Measurements from ENCODE around the gene DCP1A.
"Not testable (repeated sequence)": the region's sequence is repeated elsewhere in the genome, so short reads cannot be mapped to it uniquely, and the experiment has no call there.

Gene DCP1A

GRCh38 chr3:53256704-53257055, 90.7 kb downstream of the DCP1A start:
- no peaks in the 10 kb centered on the region for H3K9me3 ChIP-seq (ENCODE audit: control insufficient read depth, low read length)
- peaks cover 15% of the 10 kb centered on the region for H3K36me3 ChIP-seq (ENCODE audit: control insufficient read depth, insufficient read depth, low read length)
- H3K4me1 ChIP-seq (ENCODE audit: control insufficient read depth, insufficient read depth, low read length, poor library complexity, severe bottlenecking): peaks cover 22% of the 10 kb centered on the region
- no peak overlapping the region for H3K4me3 ChIP-seq (ENCODE audit: extremely low read depth, insufficient read depth, low read length, poor library complexity, severe bottlenecking)
- 100% methylated on average over 1 to 2 of the region's 5 CpGs for WGBS, 2 experiments (ENCODE audit: insufficient coverage in 2 of 2)
- H3K27ac ChIP-seq (ENCODE audit: low read depth, low read length, severe bottlenecking): no peak overlapping the region

GRCh38 chr3:53255775-53256703, 91.3 kb downstream of the DCP1A start, which contains the start of gene TKT:
Gene TKT, minus strand, starts transcription at chr3:53256022. Its CDS starts 80 bp downstream, at chr3:53255942.
- Histone ChIP-seq H3K9me3 (ENCODE audit: control insufficient read depth, low read length) (no peaks in the 10 kb centered on the region), H3K4me1 (ENCODE audit: control insufficient read depth, insufficient read depth, low read length, poor library complexity, severe bottlenecking) (peaks cover 26% of the 10 kb centered on the region), H3K4me3 (ENCODE audit: extremely low read depth, insufficient read depth, low read length, poor library complexity, severe bottlenecking) (peak within 1 kb of the TSS; percentile 98), H3K36me3 (ENCODE audit: control insufficient read depth, insufficient read depth, low read length) (peaks cover 22% of the 10 kb centered on the region), H3K27ac (ENCODE audit: low read depth, low read length, severe bottlenecking) (peak within 1 kb of the TSS; percentile 80)
- 11 to 16% methylated on average over 29 to 33 of the region's 66 CpGs for WGBS, 2 experiments (ENCODE audit: insufficient coverage in 2 of 2)

- peaks cover 30% of the 10 kb centered on the region for H3K4me1 ChIP-seq (ENCODE audit: control insufficient read depth, insufficient read depth, low read length, poor library complexity, severe bottlenecking)
- 0 to 1% methylated on average over 15 to 41 of the region's 44 CpGs for WGBS, 2 experiments (ENCODE audit: insufficient coverage in 2 of 2)
Measured at GRCh38 chr3:53255423-53255774, 91.9 kb downstream of the DCP1A start.

GRCh38 chr3:53254509-53255422, 92.6 kb downstream of the DCP1A start:
- Histone ChIP-seq H3K9me3 (ENCODE audit: control insufficient read depth, low read length) (no peaks in the 10 kb centered on the region), H3K36me3 (ENCODE audit: control insufficient read depth, insufficient read depth, low read length) (peaks cover 29% of the 10 kb centered on the region), H3K4me1 (ENCODE audit: control insufficient read depth, insufficient read depth, low read length, poor library complexity, severe bottlenecking) (peaks cover 36% of the 10 kb centered on the region), H3K27ac (ENCODE audit: low read depth, low read length, severe bottlenecking) (peak overlapping the region; percentile 80), H3K4me3 (ENCODE audit: extremely low read depth, insufficient read depth, low read length, poor library complexity, severe bottlenecking) (peak overlapping the region; percentile 98)
- 0 to 6% methylated on average over 20 to 23 of the region's 32 CpGs for WGBS, 2 experiments (ENCODE audit: insufficient coverage in 2 of 2)

More at GRCh38 chr3:53255423-53255774, 91.9 kb downstream of the DCP1A start:
- H3K9me3 ChIP-seq (ENCODE audit: control insufficient read depth, low read length): no peaks in the 10 kb centered on the region
- H3K27ac ChIP-seq (ENCODE audit: low read depth, low read length, severe bottlenecking): peak overlapping the region; percentile 80
- H3K4me3 ChIP-seq (ENCODE audit: extremely low read depth, insufficient read depth, low read length, poor library complexity, severe bottlenecking): peak overlapping the region; percentile 98
- peaks cover 23% of the 10 kb centered on the region for H3K36me3 ChIP-seq (ENCODE audit: control insufficient read depth, insufficient read depth, low read length)

GRCh38 chr3:53253707-53254508, 93.4 kb downstream of the DCP1A start:
- no peaks in the 10 kb centered on the region for H3K9me3 ChIP-seq (ENCODE audit: control insufficient read depth, low read length)
- peak overlapping the region; percentile 98 for H3K4me3 ChIP-seq (ENCODE audit: extremely low read depth, insufficient read depth, low read length, poor library complexity, severe bottlenecking)
- WGBS, 2 experiments (ENCODE audit: insufficient coverage in 2 of 2): 45 to 65% methylated on average over 5 of the region's 7 CpGs
- peaks cover 36% of the 10 kb centered on the region for H3K4me1 ChIP-seq (ENCODE audit: control insufficient read depth, insufficient read depth, low read length, poor library complexity, severe bottlenecking)
- H3K27ac ChIP-seq (ENCODE audit: low read depth, low read length, severe bottlenecking): no peak overlapping the region
- H3K36me3 ChIP-seq (ENCODE audit: control insufficient read depth, insufficient read depth, low read length): peaks cover 34% of the 10 kb centered on the region

- peaks cover 36% of the 10 kb centered on the region for H3K4me1 ChIP-seq (ENCODE audit: control insufficient read depth, insufficient read depth, low read length, poor library complexity, severe bottlenecking)
- H3K9me3 ChIP-seq (ENCODE audit: control insufficient read depth, low read length); H3K27ac ChIP-seq (ENCODE audit: low read depth, low read length, severe bottlenecking): not testable (repeated sequence)
- H3K4me3 ChIP-seq (ENCODE audit: extremely low read depth, insufficient read depth, low read length, poor library complexity, severe bottlenecking): peak overlapping the region; percentile 18
- WGBS, 2 experiments (ENCODE audit: insufficient coverage in 2 of 2): 82 to 92% methylated on average over 5 of the region's 8 CpGs
- peaks cover 42% of the 10 kb centered on the region for H3K36me3 ChIP-seq (ENCODE audit: control insufficient read depth, insufficient read depth, low read length)
Measured at GRCh38 chr3:53252947-53253322, 94.4 kb downstream of the DCP1A start.

- no peak overlapping the region for H3K27ac ChIP-seq (ENCODE audit: low read depth, low read length, severe bottlenecking)
- peaks cover 36% of the 10 kb centered on the region for H3K4me1 ChIP-seq (ENCODE audit: control insufficient read depth, insufficient read depth, low read length, poor library complexity, severe bottlenecking)
Measured at GRCh38 chr3:53252096-53252946, 95.0 kb downstream of the DCP1A start.

GRCh38 chr3:53250881-53251605, 96.3 kb downstream of the DCP1A start:
- Histone ChIP-seq H3K27ac (ENCODE audit: low read depth, low read length, severe bottlenecking) (no peak overlapping the region), H3K36me3 (ENCODE audit: control insufficient read depth, insufficient read depth, low read length) (peaks cover 59% of the 10 kb centered on the region), H3K9me3 (ENCODE audit: control insufficient read depth, low read length) (no peaks in the 10 kb centered on the region), H3K4me1 (ENCODE audit: control insufficient read depth, insufficient read depth, low read length, poor library complexity, severe bottlenecking) (peaks cover 36% of the 10 kb centered on the region), H3K4me3 (ENCODE audit: extremely low read depth, insufficient read depth, low read length, poor library complexity, severe bottlenecking) (no peak overlapping the region)
- 85 to 95% methylated on average over 4 of the region's 4 CpGs for WGBS, 2 experiments (ENCODE audit: insufficient coverage in 2 of 2)

More at GRCh38 chr3:53252096-53252946, 95.0 kb downstream of the DCP1A start:
- Histone ChIP-seq H3K9me3 (ENCODE audit: control insufficient read depth, low read length) (no peaks in the 10 kb centered on the region), H3K4me3 (ENCODE audit: extremely low read depth, insufficient read depth, low read length, poor library complexity, severe bottlenecking) (no peak overlapping the region), H3K36me3 (ENCODE audit: control insufficient read depth, insufficient read depth, low read length) (peaks cover 49% of the 10 kb centered on the region)
- 50 to 67% methylated on average over 5 to 9 of the region's 10 CpGs for WGBS, 2 experiments (ENCODE audit: insufficient coverage in 2 of 2)

- no peaks in the 10 kb centered on the region for H3K9me3 ChIP-seq (ENCODE audit: control insufficient read depth, low read length)
- H3K4me1 ChIP-seq (ENCODE audit: control insufficient read depth, insufficient read depth, low read length, poor library complexity, severe bottlenecking): peaks cover 36% of the 10 kb centered on the region
- no peak overlapping the region for H3K27ac ChIP-seq (ENCODE audit: low read depth, low read length, severe bottlenecking)
- no peak overlapping the region for H3K4me3 ChIP-seq (ENCODE audit: extremely low read depth, insufficient read depth, low read length, poor library complexity, severe bottlenecking)
- WGBS, 2 experiments (ENCODE audit: insufficient coverage in 2 of 2): 67 to 100% methylated on average over 1 to 2 of the region's 3 CpGs
- peaks cover 64% of the 10 kb centered on the region for H3K36me3 ChIP-seq (ENCODE audit: control insufficient read depth, insufficient read depth, low read length)
Measured at GRCh38 chr3:53250453-53250852, 96.9 kb downstream of the DCP1A start.
